HCT116 (cell line): ENCODE data around the gene PGRMC2. TPM values are rescaled to one million over a fixed set of nuclear protein-coding genes. Genes with fewer than 3 reads are reported as not detected.

ENCODE experiments used
- ATAC-seq: fragments of 200-7000 bp; cut with Tn5 transposase; 2 replicates; pipeline ENCODE4 v1.9.1; 2020; ENCODE audit warnings: mild to moderate bottlenecking, moderate library complexity
- BruUV-seq: library from RNA; stranded (reverse); fragments of 400-500 nt; replicated peaks from 2 replicates; lab custom pipeline; 2021; lab: Mats Ljungman, UMichigan
- CTCF ChIA-PET: fragments of 300-600 bp; sonication (Branson Sonifier 250); formaldehyde crosslinking; loops from one replicate; lab custom pipeline; 2021; ENCODE audit warnings: antibody characterized with exemption; lab: Charles Lee
- POLR2A ChIA-PET: fragments of 300-600, 350-600 bp; sonication (Branson Sonifier 250); formaldehyde crosslinking; loops from one replicate; lab custom pipeline; 2021; ENCODE audit warnings: antibody characterized with exemption; lab: Charles Lee
- RAD21 ChIA-PET, 2 experiments: fragments of 300-600 bp; sonication (Branson Sonifier 250); formaldehyde crosslinking; loops; one replicate each; lab custom pipeline; 2023; ENCODE audit warnings: low total read pairs in 2 of 2; ENCODE audit not compliant: uncharacterized antibody in 2 of 2, unreplicated experiment in 2 of 2, low non-redundant PET in 1 of 2; lab: Charles Lee
- DNase-seq: peaks from one replicate; pipeline ENCODE4 v3.0.0-alpha.2; 2010; ENCODE audit warnings: low read depth, low spot score
- H2AFZ ChIP-seq: fragments of 200-600 bp; shearing (Covaris generic), sonication (generic); 2 replicates; pipeline ENCODE4 v1.6.1; 2017; ENCODE audit warnings: low read depth, mixed run types, mixed read lengths, antibody characterized with exemption, low read length; ENCODE audit not compliant: poor library complexity, severe bottlenecking
- H3K27ac ChIP-seq: 2 replicates; pipeline ENCODE4 v1.5.1; 2012; ENCODE audit warnings: low read depth, low read length
- H3K27me3 ChIP-seq: fragments of 200-600 bp; sonication (generic); 2 replicates; pipeline ENCODE4 v1.6.1; 2016; ENCODE audit warnings: mixed run types, low read length, mixed read lengths; ENCODE audit not compliant: insufficient read depth
- H3K36me3 ChIP-seq, 2 experiments: fragments of 200-500 bp in 1 of 2; fragments of 200-600 bp in 1 of 2; sonication (Bioruptor generic) in 1 of 2; sonication (generic) in 1 of 2; 2 replicates each; pipeline versions ENCODE4 v1.5.1 to v1.6.1; 2014 to 2016; ENCODE audit warnings: low read length in 2 of 2, inconsistent platforms in 1 of 2, mixed read lengths in 1 of 2, mixed run types in 1 of 2; ENCODE audit not compliant: insufficient read depth in 2 of 2, control insufficient read depth in 1 of 2
- H3K4me1 ChIP-seq, 2 experiments: fragments of 200-600 bp in 1 of 2; sonication (generic) in 1 of 2; 2 replicates each; pipeline versions ENCODE4 v1.5.1 to v1.6.1; 2012 to 2017; ENCODE audit warnings: low read length in 2 of 2, inconsistent platforms in 1 of 2, mild to moderate bottlenecking in 1 of 2, mixed read lengths in 1 of 2, mixed run types in 1 of 2, moderate library complexity in 1 of 2; ENCODE audit not compliant: insufficient read depth in 2 of 2, control insufficient read depth in 1 of 2
- H3K4me2 ChIP-seq: fragments of 200-600 bp; sonication (generic); 2 replicates; pipeline ENCODE4 v1.6.1; 2017; ENCODE audit warnings: mixed run types, low read length, mixed read lengths
- H3K4me3 ChIP-seq, 2 experiments: fragments of 200-600 bp in 1 of 2; sonication (generic) in 1 of 2; replicated peaks in 1 of 2; 2 replicates each; pipeline ENCODE4 v1.5.1; 2011 to 2016; ENCODE audit warnings: low read length in 2 of 2, control low read depth in 1 of 2, low read depth in 1 of 2, mild to moderate bottlenecking in 1 of 2, mixed read lengths in 1 of 2, mixed run types in 1 of 2
- H3K79me2 ChIP-seq: fragments of 200-600 bp; sonication (generic); 2 replicates; pipeline ENCODE4 v1.6.1; 2017; ENCODE audit warnings: mild to moderate bottlenecking, mixed run types, low read length, moderate library complexity, mixed read lengths; ENCODE audit not compliant: insufficient read depth
- H3K9ac ChIP-seq: fragments of 200-600 bp; sonication (generic); 2 replicates; pipeline ENCODE4 v1.6.1; 2016; ENCODE audit warnings: low read length, mixed read lengths
- H3K9me2 ChIP-seq: fragments of 200-600 bp; sonication (generic), shearing (Covaris generic); 2 replicates; pipeline ENCODE4 v1.6.1; 2017; ENCODE audit warnings: mixed run types, mild to moderate bottlenecking, moderate library complexity; ENCODE audit not compliant: insufficient read depth
- H3K9me3 ChIP-seq, 2 experiments: fragments of 200-500 bp in 1 of 2; fragments of 200-600 bp in 1 of 2; sonication (Bioruptor generic) in 1 of 2; sonication (generic) in 1 of 2; 2 replicates each; pipeline ENCODE4 v1.6.1; 2014 to 2017; ENCODE audit warnings: low read length in 2 of 2, mixed read lengths in 2 of 2, inconsistent platforms in 1 of 2, low read depth in 1 of 2, mild to moderate bottlenecking in 1 of 2, mixed run types in 1 of 2, moderate library complexity in 1 of 2; ENCODE audit not compliant: control insufficient read depth in 1 of 2, insufficient read depth in 1 of 2
- H4K20me1 ChIP-seq: fragments of 200-600 bp; sonication (generic), shearing (Covaris generic); 2 replicates; pipeline ENCODE4 v1.6.1; 2017; ENCODE audit warnings: mixed run types, mild to moderate bottlenecking, moderate library complexity; ENCODE audit not compliant: insufficient read depth
- CEBPB ChIP-seq: IDR thresholded peaks from 2 replicates; pipeline ENCODE4 v1.6.1; 2012; ENCODE audit warnings: low read depth
- EGR1 ChIP-seq: IDR thresholded peaks from 2 replicates; pipeline ENCODE4 v1.6.1; 2012; ENCODE audit warnings: low read depth
- EZH2 ChIP-seq: fragments of 200-600 bp; sonication (generic); IDR thresholded peaks from 2 replicates; pipeline ENCODE4 v1.6.1; 2017; ENCODE audit warnings: antibody characterized with exemption, mixed run types
- EZH2phosphoT487 ChIP-seq: fragments of 200-600 bp; IDR thresholded peaks from 2 replicates; pipeline ENCODE4 v1.6.1; 2018; ENCODE audit warnings: antibody characterized with exemption, borderline replicate concordance
- FOSL1 ChIP-seq: IDR thresholded peaks from 2 replicates; pipeline ENCODE4 v1.6.1; 2012; ENCODE audit warnings: low read depth
- JUND ChIP-seq: IDR thresholded peaks from 2 replicates; pipeline ENCODE4 v1.6.1; 2012
- POLR2A ChIP-seq: IDR thresholded peaks from 2 replicates; pipeline ENCODE4 v1.7.0; 2011; ENCODE audit warnings: borderline replicate concordance; ENCODE audit not compliant: insufficient read depth, insufficient read length; ENCODE audit errors: extremely low read depth
- POLR2AphosphoS5 ChIP-seq: IDR thresholded peaks from 2 replicates; pipeline ENCODE4 v1.6.1; 2011; ENCODE audit warnings: mild to moderate bottlenecking, low read depth, low read length, moderate library complexity
- REST ChIP-seq: IDR thresholded peaks from 2 replicates; pipeline ENCODE4 v1.6.1; 2012; ENCODE audit warnings: low read depth
- SP1 ChIP-seq: IDR thresholded peaks from 2 replicates; pipeline ENCODE4 v1.6.1; 2012; ENCODE audit warnings: low read depth
- SRF ChIP-seq: IDR thresholded peaks from 2 replicates; pipeline ENCODE4 v1.6.1; 2012; ENCODE audit warnings: low read depth
- ZBTB33 ChIP-seq: IDR thresholded peaks from 2 replicates; pipeline ENCODE4 v1.6.1; 2011; ENCODE audit warnings: mild to moderate bottlenecking, low read length, moderate library complexity; ENCODE audit not compliant: insufficient replicate concordance; ENCODE audit errors: extremely low read depth
- ZFX ChIP-seq: fragments of 450-650 bp; IDR thresholded peaks from 2 replicates; pipeline ENCODE4 v1.6.1; 2017
- ZNF274 ChIP-seq: fragments of 200-500 bp; sonication (Bioruptor generic); IDR thresholded peaks from 2 replicates; pipeline ENCODE4 v1.6.1; 2014; ENCODE audit warnings: mild to moderate bottlenecking, low read depth, low read length, inconsistent platforms
- intact Hi-C: fragments of 100-400 bp; cut with micrococcal nuclease; formaldehyde crosslinking; loops from 2 replicates; pipeline ENCODE4 v1.10.0; 2022
- total RNA-seq: library from RNA; stranded (reverse); gene quantifications from one replicate; pipeline ENCODE4 v1.2.1, GENCODE V29; 2021; ENCODE audit not compliant: unreplicated experiment

The PGRMC2 gene
- total RNA-seq, 1 experiment from 2014 or later = 52.3 TPM

- Histone ChIP-seq H4K20me1 (no peaks in the 10 kb centered on the region), H3K9me3 (no peaks in the 10 kb centered on the region), H3K4me3 (no peak overlapping the region), H3K27me3 (no peaks in the 10 kb centered on the region), H3K4me2 (no peak overlapping the region), H3K79me2 (no peaks in the 10 kb centered on the region), H3K4me1 (peaks cover 0 to 7% of the 10 kb centered on the region in 2 experiments; a peak in 1 of 4 replicates), H3K27ac (no peak overlapping the region), H3K9me2 (no peaks in the 10 kb centered on the region), H3K9ac (no peak overlapping the region), H2AFZ (no peak overlapping the region), H3K36me3 (no peaks in the 10 kb centered on the region)
- POLR2A ChIA-PET = no interaction called here
- ATAC-seq (no peak), DNase-seq (no peak)
- no TSS peak for BruUV-seq
- CTCF ChIA-PET = no interaction called here
- intact Hi-C loops = no loop called here
- RAD21 ChIA-PET = no interaction called here
- TF ChIP-seq EZH2phosphoT487 (no peak), SP1 (no peak), CEBPB (no peak), ZNF274 (no peak), FOSL1 (no peak), SRF (no peak), EZH2 (no peak), JUND (no peak), ZFX (no peak), EGR1 (no peak), REST (no peak), POLR2AphosphoS5 (no peak), POLR2A (no peak), ZBTB33 (no peak)
These were observed 46.6 kb downstream of the PGRMC2 start for GRCh38 chr4:128241019-128241418.
